ENCODE data around the gene RIMBP2. TPM values are rescaled to one million over a fixed set of nuclear protein-coding genes. Genes with fewer than 3 reads are reported as not detected.

RIMBP2 gene
- total RNA-seq, 4 donors from 2014 or later, result 0.29 to 8.2 (median 5.6) TPM

DNA sequence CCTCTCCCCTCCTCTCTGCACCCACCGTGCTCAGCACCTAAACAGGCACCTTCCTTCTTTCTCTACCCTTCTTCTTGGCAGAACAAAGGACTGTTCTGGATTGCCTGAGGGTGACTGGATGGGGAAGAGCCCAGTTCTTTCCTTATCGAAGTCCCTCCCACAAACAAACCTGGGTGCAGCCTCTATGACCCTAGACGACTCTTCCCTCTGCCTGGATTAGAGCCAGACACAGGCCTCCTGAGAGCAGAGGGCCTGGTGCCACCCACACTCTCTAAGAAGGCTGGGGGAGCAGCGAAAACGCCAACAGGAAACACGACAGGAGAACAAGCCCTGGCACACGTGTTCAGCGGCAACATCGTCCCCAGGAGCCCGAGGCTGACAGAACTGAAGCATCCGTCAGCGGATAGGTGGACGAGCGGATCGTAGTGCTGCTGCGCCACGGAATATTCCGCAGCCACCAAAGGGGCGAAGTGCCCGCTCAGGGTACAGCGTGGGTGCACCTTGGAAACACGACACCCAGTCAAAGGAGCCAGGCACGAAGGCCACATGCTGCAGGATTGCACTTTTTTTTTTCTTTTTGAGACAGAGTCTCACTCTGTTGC, 38.0 kb downstream of the RIMBP2 start:
- DNase-seq, result no peak
- no peaks in the 10 kb centered on the region for H3K27me3 ChIP-seq
- intact Hi-C loops (cut with DNase I; ENCODE audit: low total_unique reads), result no loop called here
- no peak overlapping the region for H3K27ac ChIP-seq
- TF ChIP-seq POLR2A (IDR thresholded peaks at IDR 0.05), result no peak
- TF ChIP-seq, protein P1, sequence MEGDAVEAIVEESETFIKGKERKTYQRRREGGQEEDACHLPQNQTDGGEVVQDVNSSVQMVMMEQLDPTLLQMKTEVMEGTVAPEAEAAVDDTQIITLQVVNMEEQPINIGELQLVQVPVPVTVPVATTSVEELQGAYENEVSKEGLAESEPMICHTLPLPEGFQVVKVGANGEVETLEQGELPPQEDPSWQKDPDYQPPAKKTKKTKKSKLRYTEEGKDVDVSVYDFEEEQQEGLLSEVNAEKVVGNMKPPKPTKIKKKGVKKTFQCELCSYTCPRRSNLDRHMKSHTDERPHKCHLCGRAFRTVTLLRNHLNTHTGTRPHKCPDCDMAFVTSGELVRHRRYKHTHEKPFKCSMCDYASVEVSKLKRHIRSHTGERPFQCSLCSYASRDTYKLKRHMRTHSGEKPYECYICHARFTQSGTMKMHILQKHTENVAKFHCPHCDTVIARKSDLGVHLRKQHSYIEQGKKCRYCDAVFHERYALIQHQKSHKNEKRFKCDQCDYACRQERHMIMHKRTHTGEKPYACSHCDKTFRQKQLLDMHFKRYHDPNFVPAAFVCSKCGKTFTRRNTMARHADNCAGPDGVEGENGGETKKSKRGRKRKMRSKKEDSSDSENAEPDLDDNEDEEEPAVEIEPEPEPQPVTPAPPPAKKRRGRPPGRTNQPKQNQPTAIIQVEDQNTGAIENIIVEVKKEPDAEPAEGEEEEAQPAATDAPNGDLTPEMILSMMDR (IDR thresholded peaks at IDR 0.05), result no peak
- H3K9me3 ChIP-seq, result no peaks in the 10 kb centered on the region
- no peaks in the 10 kb centered on the region for H3K4me1 ChIP-seq
- no peaks in the 10 kb centered on the region for H3K36me3 ChIP-seq
- no peak overlapping the region for H3K4me3 ChIP-seq

DNA sequence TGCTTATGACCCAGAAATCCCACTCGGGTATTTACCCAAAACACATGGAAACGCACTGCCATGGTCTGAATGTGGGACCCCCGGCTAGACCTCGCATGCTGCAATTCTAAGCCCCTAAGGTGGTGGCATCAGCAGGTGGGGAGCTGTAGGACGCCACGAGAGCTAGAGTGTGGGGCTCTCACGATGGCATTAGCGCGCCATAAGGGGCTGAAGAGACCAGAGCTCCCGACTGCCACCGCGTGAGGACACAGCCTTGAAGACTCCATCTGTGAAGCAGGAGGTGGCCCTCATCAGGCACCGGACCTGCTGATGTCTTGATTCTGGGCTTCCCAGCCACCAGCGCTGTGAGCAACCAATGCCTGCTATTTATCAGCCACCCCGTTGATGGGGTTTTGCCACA, 40.3 kb downstream of the RIMBP2 start:
- TF ChIP-seq, protein P1 (IDR thresholded peaks at IDR 0.05), result no peak
- TF ChIP-seq POLR2A (IDR thresholded peaks at IDR 0.05), result no peak
- no peaks in the 10 kb centered on the region for H3K9me3 ChIP-seq
- no peak for DNase-seq
- no peak overlapping the region for H3K27ac ChIP-seq
- no peaks in the 10 kb centered on the region for H3K27me3 ChIP-seq
- intact Hi-C loops (cut with DNase I; ENCODE audit: low total_unique reads), result no loop called here
- H3K4me1 ChIP-seq, result no peaks in the 10 kb centered on the region
- H3K4me3 ChIP-seq, result no peak overlapping the region
- no peaks in the 10 kb centered on the region for H3K36me3 ChIP-seq

DNA sequence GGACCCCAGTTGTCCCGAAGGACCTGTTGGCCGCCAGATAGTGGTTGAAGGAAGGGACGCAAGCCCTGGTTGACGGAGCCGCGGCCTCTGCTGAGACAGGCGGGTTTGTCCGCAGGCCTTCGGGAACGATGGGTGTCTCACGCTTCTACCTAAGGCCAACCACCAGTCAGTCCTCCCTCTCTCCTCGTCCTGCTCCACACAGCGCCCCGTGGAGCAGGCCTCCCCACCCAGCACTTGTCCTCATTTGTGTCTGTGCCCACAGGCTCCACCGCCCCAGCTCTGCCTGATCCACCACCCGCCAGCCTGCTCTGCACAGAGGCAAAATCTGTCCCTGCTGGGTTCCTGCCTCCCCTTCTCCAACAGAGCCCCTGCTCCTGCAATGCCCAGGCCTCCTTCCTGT, 41.0 kb downstream of the RIMBP2 start:
- TF ChIP-seq, protein P1 (IDR thresholded peaks at IDR 0.05), result no peak
- TF ChIP-seq POLR2A (IDR thresholded peaks at IDR 0.05), result no peak
- no peak for DNase-seq
- intact Hi-C loops (cut with DNase I; ENCODE audit: low total_unique reads), result no loop called here

DNA sequence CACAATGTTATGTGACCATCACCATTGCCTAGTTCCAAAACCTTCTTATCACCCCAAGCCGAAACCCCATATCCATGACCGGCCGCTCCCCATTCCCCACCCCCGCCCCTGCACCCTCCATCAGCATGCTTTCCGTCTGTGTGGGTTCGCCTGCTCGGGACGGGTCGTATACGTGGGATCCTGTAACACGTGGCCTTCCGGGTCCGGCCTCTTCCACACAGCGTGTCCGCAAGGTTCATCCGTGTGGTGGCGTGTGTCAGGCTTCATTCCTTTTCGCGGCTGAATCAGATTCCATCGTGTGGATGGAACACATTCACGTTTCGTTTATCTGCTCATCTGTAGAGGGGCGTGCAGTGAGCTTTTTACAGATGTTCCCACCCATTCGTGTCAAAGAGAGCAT, 41.4 kb downstream of the RIMBP2 start:
- Histone ChIP-seq H3K4me3 (no peak overlapping the region), H3K27ac (no peak overlapping the region), H3K9me3 (no peaks in the 10 kb centered on the region), H3K36me3 (no peaks in the 10 kb centered on the region), H3K4me1 (no peaks in the 10 kb centered on the region), H3K27me3 (no peaks in the 10 kb centered on the region)
- TF ChIP-seq POLR2A (IDR thresholded peaks at IDR 0.05), result no peak
- TF ChIP-seq, protein P1 (IDR thresholded peaks at IDR 0.05), result no peak
- no peak for DNase-seq
- intact Hi-C loops (cut with DNase I; ENCODE audit: low total_unique reads), result no loop called here

More for the DNA sequence above, 41.0 kb downstream of the RIMBP2 start:
- no peak overlapping the region for H3K4me3 ChIP-seq
- no peaks in the 10 kb centered on the region for H3K4me1 ChIP-seq
- no peaks in the 10 kb centered on the region for H3K9me3 ChIP-seq
- H3K36me3 ChIP-seq, result no peaks in the 10 kb centered on the region
- H3K27me3 ChIP-seq, result no peaks in the 10 kb centered on the region
- no peak overlapping the region for H3K27ac ChIP-seq

DNA sequence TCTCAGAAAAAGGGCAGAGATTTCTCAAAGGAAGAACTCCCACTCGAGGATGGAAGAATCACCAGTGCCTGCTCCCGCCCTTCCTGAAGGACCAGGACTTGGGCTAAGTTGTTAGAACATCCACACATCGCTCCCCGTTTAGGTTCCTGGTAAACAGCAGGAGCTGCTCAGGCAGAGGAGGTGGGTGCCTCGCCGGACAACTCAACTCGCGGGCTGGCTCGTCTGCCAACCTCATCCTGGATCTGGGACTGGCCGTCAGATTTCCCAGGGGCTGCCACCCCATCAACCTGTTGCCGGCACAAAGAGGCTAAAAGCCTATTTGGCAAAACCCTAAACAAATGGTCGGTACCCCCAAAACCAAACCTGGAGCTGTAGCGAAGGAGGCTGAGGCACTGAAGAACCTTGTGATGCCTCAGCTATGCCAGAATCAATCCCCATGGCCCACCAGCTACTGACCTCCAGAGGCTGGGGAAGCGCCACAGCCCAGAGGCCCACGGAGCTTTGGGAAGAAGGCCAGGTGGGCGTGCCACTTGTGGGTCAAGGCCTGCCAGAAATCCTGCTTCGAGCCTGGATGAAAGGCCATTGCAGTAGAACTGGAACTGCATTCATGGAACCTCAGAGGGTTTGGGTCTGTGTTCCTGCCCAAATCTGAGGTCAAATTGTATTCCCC, 42.9 kb downstream of the RIMBP2 start:
- TF ChIP-seq, protein P1 (IDR thresholded peaks at IDR 0.05), result no peak
- TF ChIP-seq POLR2A (IDR thresholded peaks at IDR 0.05), result no peak
- H3K27ac ChIP-seq, result no peak overlapping the region
- H3K4me3 ChIP-seq, result no peak overlapping the region
- no peaks in the 10 kb centered on the region for H3K36me3 ChIP-seq
- intact Hi-C loops (cut with DNase I; ENCODE audit: low total_unique reads), result no loop called here
- no peaks in the 10 kb centered on the region for H3K4me1 ChIP-seq
- no peak for DNase-seq
- no peaks in the 10 kb centered on the region for H3K27me3 ChIP-seq
- H3K9me3 ChIP-seq, result no peaks in the 10 kb centered on the region

All from uterus (tissue), 4 donors.